Mammary epithelial cell (primary cell): Measurements from ENCODE around the gene PLXNA4.

Experiments used
- EZH2 ChIP-seq: IDR thresholded peaks from 2 replicates; pipeline ENCODE4 v1.6.1; 2012; ENCODE audit warnings: low read length, inconsistent platforms, borderline replicate concordance
- TF ChIP-seq, protein P1 (sequence below), 2 donors: IDR thresholded peaks in 1 of 2; conservative IDR thresholded peaks in 1 of 2; 2 replicates each; pipeline ENCODE4 v1.5.1; 2011 to 2012; ENCODE audit warnings: inconsistent platforms in 2 of 2, low read length in 2 of 2, mild to moderate bottlenecking in 2 of 2, control low read depth in 1 of 2, low read depth in 1 of 2; ENCODE audit not compliant: insufficient read depth in 1 of 2; ENCODE audit errors: extremely low read depth in 1 of 2

GRCh38 chr7:132422502-132423111 lies 153.7 kb downstream of the PLXNA4 start:
- TF ChIP-seq, protein P1, sequence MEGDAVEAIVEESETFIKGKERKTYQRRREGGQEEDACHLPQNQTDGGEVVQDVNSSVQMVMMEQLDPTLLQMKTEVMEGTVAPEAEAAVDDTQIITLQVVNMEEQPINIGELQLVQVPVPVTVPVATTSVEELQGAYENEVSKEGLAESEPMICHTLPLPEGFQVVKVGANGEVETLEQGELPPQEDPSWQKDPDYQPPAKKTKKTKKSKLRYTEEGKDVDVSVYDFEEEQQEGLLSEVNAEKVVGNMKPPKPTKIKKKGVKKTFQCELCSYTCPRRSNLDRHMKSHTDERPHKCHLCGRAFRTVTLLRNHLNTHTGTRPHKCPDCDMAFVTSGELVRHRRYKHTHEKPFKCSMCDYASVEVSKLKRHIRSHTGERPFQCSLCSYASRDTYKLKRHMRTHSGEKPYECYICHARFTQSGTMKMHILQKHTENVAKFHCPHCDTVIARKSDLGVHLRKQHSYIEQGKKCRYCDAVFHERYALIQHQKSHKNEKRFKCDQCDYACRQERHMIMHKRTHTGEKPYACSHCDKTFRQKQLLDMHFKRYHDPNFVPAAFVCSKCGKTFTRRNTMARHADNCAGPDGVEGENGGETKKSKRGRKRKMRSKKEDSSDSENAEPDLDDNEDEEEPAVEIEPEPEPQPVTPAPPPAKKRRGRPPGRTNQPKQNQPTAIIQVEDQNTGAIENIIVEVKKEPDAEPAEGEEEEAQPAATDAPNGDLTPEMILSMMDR (conservative IDR thresholded peaks at IDR 0.05 in 1 of 2, IDR thresholded peaks at IDR 0.05 in 1 of 2; ENCODE audit: extremely low read depth in 1 of 2, insufficient read depth in 1 of 2, low read depth in 1 of 2, low read length in 2 of 2) = no peak
- no peak for TF ChIP-seq EZH2
